CD4-positive, alpha-beta memory T cell (primary cell): ENCODE results near the gene APBA2. TPM values are rescaled to one million over a fixed set of nuclear protein-coding genes. Genes with fewer than 3 reads are reported as not detected.

Experiments used
- CTCF ChIA-PET: fragments of 350-600 bp; sonication (Branson Sonifier 250); formaldehyde crosslinking; loops from one replicate; lab custom pipeline; 2021; ENCODE audit warnings: inconsistent platforms; ENCODE audit not compliant: partially characterized antibody; lab: Charles Lee
- POLR2A ChIA-PET: fragments of 350-600 bp; sonication (Branson Sonifier 250); formaldehyde crosslinking; loops from one replicate; lab custom pipeline; 2021; ENCODE audit not compliant: partially characterized antibody; lab: Charles Lee
- DNase-seq, 5 donors: peaks; one replicate each; pipeline versions ENCODE4 v3.0.0 to v3.0.0-alpha.2; 2020 to 2022; ENCODE audit warnings: mixed read lengths in 1 of 5
- H3K27ac ChIP-seq: one replicate; pipeline ENCODE4 v1.7.0; 2013; ENCODE audit warnings: low read depth, low read length
- H3K27me3 ChIP-seq: 2 replicates; pipeline ENCODE4 v1.7.0; 2013; ENCODE audit warnings: mild to moderate bottlenecking, low read length, moderate library complexity; ENCODE audit not compliant: insufficient read depth
- H3K36me3 ChIP-seq: 2 replicates; pipeline ENCODE4 v1.7.0; 2013; ENCODE audit warnings: mild to moderate bottlenecking, low read length, moderate library complexity; ENCODE audit not compliant: insufficient read depth
- H3K4me1 ChIP-seq: 2 replicates; pipeline ENCODE4 v1.7.0; 2013; ENCODE audit warnings: mild to moderate bottlenecking, low read length, moderate library complexity; ENCODE audit not compliant: insufficient read depth
- H3K4me3 ChIP-seq, 2 donors: one replicate each; pipeline ENCODE4 v1.7.0; 2013; ENCODE audit warnings: low read length in 2 of 2, mild to moderate bottlenecking in 1 of 2
- H3K9me3 ChIP-seq, 2 donors: one replicate each; pipeline ENCODE4 v1.7.0; 2013; ENCODE audit warnings: low read length in 2 of 2, control low read depth in 1 of 2; ENCODE audit not compliant: control insufficient read depth in 1 of 2
- H3K27ac Mint-ChIP-seq, 7 donors: one replicate each; pipeline ENCODE4 v1.8.0; 2020 to 2021; ENCODE audit warnings: mixed read lengths in 7 of 7, mild to moderate bottlenecking in 6 of 7, inconsistent platforms in 3 of 7, moderate library complexity in 3 of 7
- H3K27me3 Mint-ChIP-seq, 2 donors: one replicate each; pipeline ENCODE4 v1.8.0; 2020 to 2021; ENCODE audit warnings: mixed read lengths in 2 of 2
- H3K36me3 Mint-ChIP-seq, 2 donors: one replicate each; pipeline ENCODE4 v1.8.0; 2020 to 2021; ENCODE audit warnings: mixed read lengths in 2 of 2, inconsistent platforms in 1 of 2, mild to moderate bottlenecking in 1 of 2
- H3K4me1 Mint-ChIP-seq, 4 donors: one replicate each; pipeline ENCODE4 v1.8.0; 2020 to 2021; ENCODE audit warnings: mixed read lengths in 4 of 4, mild to moderate bottlenecking in 1 of 4
- H3K4me3 Mint-ChIP-seq, 8 donors: one replicate each; pipeline ENCODE4 v1.8.0; 2020 to 2021; ENCODE audit warnings: mixed read lengths in 8 of 8, mild to moderate bottlenecking in 7 of 8, moderate library complexity in 6 of 8, inconsistent platforms in 3 of 8
- H3K9me3 Mint-ChIP-seq, 8 donors: one replicate each; pipeline ENCODE4 v1.8.0; 2020 to 2021; ENCODE audit warnings: mixed read lengths in 8 of 8, mild to moderate bottlenecking in 5 of 8, inconsistent platforms in 3 of 8, moderate library complexity in 1 of 8
- intact Hi-C: fragments of 100-400 bp; cut with micrococcal nuclease; formaldehyde crosslinking; loops from one replicate; pipeline ENCODE4 v1.15.1; 2023
- polyA plus RNA-seq, 2 donors: library from polyadenylated mRNA; unstranded; fragments of 300-500 nt; fragmentation: Illumina TruSeq; gene quantifications; one replicate each; pipeline ENCODE4 v1.2.3, GENCODE V29; 2021
- total RNA-seq, 2 experiments: library from RNA; stranded (reverse); gene quantifications; one replicate each; pipeline ENCODE4 v1.2.3, GENCODE V29; 2021

APBA2 gene
- total and polyA plus RNA-seq, 4 experiments from 2014 or later, result 11.1 to 57.3 (median 40.4) TPM

DNA sequence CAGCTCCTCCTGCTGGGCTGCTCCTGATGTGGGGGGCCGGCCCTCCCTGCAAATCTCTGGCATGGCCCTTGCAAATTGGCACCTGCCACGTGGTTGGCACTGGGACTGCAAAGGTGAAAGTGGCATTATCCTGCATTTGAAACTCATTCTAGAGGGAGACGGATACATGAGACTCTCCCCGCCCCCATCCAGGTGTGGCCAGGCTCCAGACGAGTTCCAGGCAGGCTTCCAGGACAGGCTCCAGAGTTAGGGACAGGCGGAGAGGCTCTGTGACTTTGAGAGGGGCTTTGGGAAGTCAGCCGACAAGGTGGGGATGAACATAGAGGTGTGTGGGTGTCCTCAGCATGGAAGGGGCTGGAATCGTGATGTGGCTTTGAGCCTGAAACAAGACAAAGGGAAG, 178.5 kb downstream of the APBA2 start:
- no peak overlapping the region for H3K4me3 Mint-ChIP-seq
- peaks cover 0 to 11% (median under 1%) of the 10 kb centered on the region in 8 donors for H3K9me3 Mint-ChIP-seq
- no peak overlapping the region for H3K27ac ChIP-seq
- ChIA-PET CTCF (interaction anchor here (1.0 kb wide), 1 partner anchor 30 kb away, joined by 4 read pairs; no protein-coding TSS in a partner anchor), POLR2A (interaction anchor here (1.1 kb wide), 1 partner anchor 14 kb away, joined by 3 read pairs; no protein-coding TSS in a partner anchor)
- H3K9me3 ChIP-seq, result no peaks in the 10 kb centered on the region
- H3K36me3 Mint-ChIP-seq, result peaks cover 0 to 7% of the 10 kb centered on the region in 2 donors
- DNase-seq, result no peak
- H3K4me1 ChIP-seq, result no peaks in the 10 kb centered on the region
- no peaks in the 10 kb centered on the region for H3K27me3 ChIP-seq
- no peak overlapping the region for H3K4me3 ChIP-seq
- H3K27me3 Mint-ChIP-seq, result no peaks in the 10 kb centered on the region
- intact Hi-C loops, result no loop called here
- peaks cover 0 to 33% (median 14%) of the 10 kb centered on the region in 4 donors for H3K4me1 Mint-ChIP-seq
- no peaks in the 10 kb centered on the region for H3K36me3 ChIP-seq
- peak overlapping the region in 1 of 7 donors; percentile 38 for H3K27ac Mint-ChIP-seq

GRCh38 chr15:29064731-29065130, 179.0 kb downstream of the APBA2 start:
- Mint-ChIP-seq H3K4me1 (peaks cover 0 to 33% (median 14%) of the 10 kb centered on the region in 4 donors), H3K36me3 (peaks cover 0 to 7% of the 10 kb centered on the region in 2 donors), H3K27me3 (no peaks in the 10 kb centered on the region), H3K9me3 (peaks cover 0 to 13% (median under 1%) of the 10 kb centered on the region in 8 donors), H3K4me3 (no peak overlapping the region), H3K27ac (no peak overlapping the region)
- H3K27ac ChIP-seq, result no peak overlapping the region
- H3K9me3 ChIP-seq, result no peaks in the 10 kb centered on the region
- CTCF ChIA-PET, result interaction anchor here (1.0 kb wide), 1 partner anchor 31 kb away, joined by 4 read pairs; no protein-coding TSS in a partner anchor
- no peak overlapping the region for H3K4me3 ChIP-seq
- DNase-seq, result no peak
- intact Hi-C loops, result no loop called here
- POLR2A ChIA-PET, result interaction anchor here (1.1 kb wide), 1 partner anchor 14 kb away, joined by 3 read pairs; no protein-coding TSS in a partner anchor
- no peaks in the 10 kb centered on the region for H3K36me3 ChIP-seq
- no peaks in the 10 kb centered on the region for H3K27me3 ChIP-seq
- no peaks in the 10 kb centered on the region for H3K4me1 ChIP-seq

DNA sequence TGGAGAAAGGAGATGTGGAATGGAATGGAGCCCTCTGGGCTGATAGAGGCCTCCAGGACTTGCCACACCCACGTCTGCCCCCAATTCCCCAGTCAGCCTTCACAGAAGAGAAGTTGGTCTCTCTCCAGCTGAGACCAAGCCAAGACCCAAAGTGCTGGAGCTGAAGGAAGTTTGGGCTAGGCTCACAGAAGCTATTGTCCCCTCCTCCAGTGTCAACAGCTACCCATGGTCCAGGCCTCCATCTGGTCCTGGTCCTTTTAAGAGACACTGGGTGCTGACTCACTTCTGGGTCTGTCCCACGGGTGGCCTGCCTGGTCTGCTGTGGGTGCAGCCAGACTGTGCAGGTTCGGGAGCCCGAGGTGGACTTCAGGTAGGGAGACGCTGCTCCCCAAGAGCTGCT, 179.8 kb downstream of the APBA2 start:
- Mint-ChIP-seq H3K9me3 (peaks cover 0 to 13% (median under 1%) of the 10 kb centered on the region in 8 donors), H3K36me3 (peaks cover 4 to 7% of the 10 kb centered on the region in 2 donors), H3K27me3 (no peaks in the 10 kb centered on the region), H3K4me1 (peaks cover 0 to 26% (median 10%) of the 10 kb centered on the region in 4 donors), H3K4me3 (peak overlapping the region in 1 of 8 donors; percentile 11), H3K27ac (peak overlapping the region in 1 of 7 donors; percentile 15)
- intact Hi-C loops, result no loop called here
- DNase-seq, result no peak
- Histone ChIP-seq H3K27me3 (no peaks in the 10 kb centered on the region), H3K4me1 (no peaks in the 10 kb centered on the region), H3K27ac (no peak overlapping the region), H3K4me3 (no peak overlapping the region), H3K9me3 (no peaks in the 10 kb centered on the region), H3K36me3 (no peaks in the 10 kb centered on the region)
- ChIA-PET CTCF (no interaction called here), POLR2A (no interaction called here)

GRCh38 chr15:29066310-29066709, 180.5 kb downstream of the APBA2 start:
- peaks cover 0 to 22% (median 10%) of the 10 kb centered on the region in 4 donors for H3K4me1 Mint-ChIP-seq
- CTCF ChIA-PET, result no interaction called here
- Histone ChIP-seq H3K4me3 (no peak overlapping the region), H3K36me3 (no peaks in the 10 kb centered on the region), H3K27me3 (no peaks in the 10 kb centered on the region), H3K4me1 (no peaks in the 10 kb centered on the region), H3K9me3 (no peaks in the 10 kb centered on the region), H3K27ac (no peak overlapping the region)
- H3K4me3 Mint-ChIP-seq, result no peak overlapping the region
- POLR2A ChIA-PET, result no interaction called here
- intact Hi-C loops, result no loop called here
- H3K27me3 Mint-ChIP-seq, result no peaks in the 10 kb centered on the region
- no peak for DNase-seq
- no peak overlapping the region for H3K27ac Mint-ChIP-seq
- peaks cover 4 to 7% of the 10 kb centered on the region in 2 donors for H3K36me3 Mint-ChIP-seq
- H3K9me3 Mint-ChIP-seq, result peaks cover 0 to 13% (median under 1%) of the 10 kb centered on the region in 8 donors

GRCh38 chr15:29066838-29067237, 181.1 kb downstream of the APBA2 start:
- intact Hi-C loops, result no loop called here
- Mint-ChIP-seq H3K9me3 (peaks cover 0 to 13% (median under 1%) of the 10 kb centered on the region in 8 donors), H3K36me3 (peaks cover 4 to 7% of the 10 kb centered on the region in 2 donors), H3K27ac (peak overlapping the region in 1 of 7 donors; percentile 39), H3K27me3 (no peaks in the 10 kb centered on the region), H3K4me1 (peaks cover 0 to 18% (median 7%) of the 10 kb centered on the region in 4 donors), H3K4me3 (no peak overlapping the region)
- H3K36me3 ChIP-seq, result no peaks in the 10 kb centered on the region
- POLR2A ChIA-PET, result no interaction called here
- DNase-seq, result no peak
- H3K4me3 ChIP-seq, result no peak overlapping the region
- H3K27ac ChIP-seq, result no peak overlapping the region
- CTCF ChIA-PET, result no interaction called here
- no peaks in the 10 kb centered on the region for H3K27me3 ChIP-seq
- no peaks in the 10 kb centered on the region for H3K9me3 ChIP-seq
- no peaks in the 10 kb centered on the region for H3K4me1 ChIP-seq

DNA sequence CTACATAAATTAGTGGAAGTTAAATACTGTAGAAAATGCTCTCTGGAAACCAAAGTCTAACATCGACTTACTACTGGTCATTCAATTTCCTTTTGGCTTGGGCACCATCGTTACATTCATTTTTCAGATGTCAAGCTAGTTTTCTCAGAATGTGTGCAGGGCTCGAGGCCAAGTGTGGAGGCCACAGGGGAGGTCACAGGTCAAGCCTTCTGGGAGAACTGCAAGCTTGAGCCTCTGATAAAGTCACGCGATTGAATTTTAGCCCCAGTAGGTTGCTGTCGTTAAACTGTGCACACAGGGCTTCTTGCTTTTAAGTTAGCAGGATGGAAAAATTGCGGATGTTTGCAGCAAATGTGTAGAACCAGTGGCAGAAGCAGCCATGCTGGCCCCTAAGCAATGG, 182.2 kb downstream of the APBA2 start:
- Histone ChIP-seq H3K9me3 (no peaks in the 10 kb centered on the region), H3K4me1 (no peaks in the 10 kb centered on the region), H3K27me3 (no peaks in the 10 kb centered on the region), H3K27ac (no peak overlapping the region), H3K4me3 (no peak overlapping the region), H3K36me3 (no peaks in the 10 kb centered on the region)
- CTCF ChIA-PET, result no interaction called here
- H3K9me3 Mint-ChIP-seq, result peaks cover 0 to 13% (median under 1%) of the 10 kb centered on the region in 8 donors
- POLR2A ChIA-PET, result no interaction called here
- intact Hi-C loops, result no loop called here
- no peak overlapping the region for H3K27ac Mint-ChIP-seq
- no peak overlapping the region for H3K4me3 Mint-ChIP-seq
- no peak for DNase-seq
- no peaks in the 10 kb centered on the region for H3K27me3 Mint-ChIP-seq
- H3K36me3 Mint-ChIP-seq, result peaks cover 4 to 7% of the 10 kb centered on the region in 2 donors
- peaks cover 0 to 13% (median 7%) of the 10 kb centered on the region in 4 donors for H3K4me1 Mint-ChIP-seq

- CTCF ChIA-PET, result no interaction called here
- H3K4me3 ChIP-seq, result no peak overlapping the region
- no peaks in the 10 kb centered on the region for H3K27me3 ChIP-seq
- Mint-ChIP-seq H3K27ac (peak overlapping the region in 1 of 7 donors; percentile 4), H3K36me3 (peaks cover 4 to 6% of the 10 kb centered on the region in 2 donors), H3K9me3 (peaks cover 0 to 10% (median under 1%) of the 10 kb centered on the region in 8 donors), H3K4me3 (no peak overlapping the region), H3K27me3 (no peaks in the 10 kb centered on the region), H3K4me1 (peaks cover 0 to 7% (median 4%) of the 10 kb centered on the region in 4 donors)
- no peak overlapping the region for H3K27ac ChIP-seq
- no peaks in the 10 kb centered on the region for H3K36me3 ChIP-seq
- H3K4me1 ChIP-seq, result no peaks in the 10 kb centered on the region
- POLR2A ChIA-PET, result no interaction called here
- no peak for DNase-seq
- intact Hi-C loops, result no loop called here
- H3K9me3 ChIP-seq, result no peaks in the 10 kb centered on the region
These were observed 184.9 kb downstream of the APBA2 start for GRCh38 chr15:29070471-29071231.
